HEK293 (cell line): Measurements from ENCODE around the gene MOGAT3.
A peak's percentile ranks its signal among the peaks of the same experiment; 100 is the strongest.

Source experiments
- CTCF ChIA-PET: fragments of 350-600 bp; formaldehyde crosslinking; extraction: SDS; loops from one replicate; lab custom pipeline; 2021; ENCODE audit warnings: antibody characterized with exemption; lab: Yijun Ruan, JAX
- POLR2A ChIA-PET: fragments of 300-600 bp; formaldehyde crosslinking; extraction: SDS; loops from one replicate; lab custom pipeline; 2020; ENCODE audit warnings: antibody characterized with exemption, inconsistent platforms; lab: Yijun Ruan, JAX
- H3K27ac ChIP-seq: fragments of 200-500 bp; sonication (Bioruptor generic); 2 replicates; pipeline ENCODE4 v1.5.1; 2014; ENCODE audit warnings: low read depth, low read length, control low read depth, inconsistent platforms; ENCODE audit errors: extremely low read depth
- H3K36me3 ChIP-seq, 2 experiments: fragments of 200-500 bp in 1 of 2; sonication (Bioruptor generic) in 1 of 2; 1 replicate in 1 of 2; 2 replicates in 1 of 2; pipeline ENCODE4 v1.5.1; 2014 to 2017; ENCODE audit warnings: inconsistent platforms in 2 of 2, low read length in 2 of 2; ENCODE audit not compliant: control insufficient read depth in 2 of 2, insufficient read depth in 1 of 2
- H3K4me1 ChIP-seq: fragments of 200-500 bp; sonication (Bioruptor generic); 2 replicates; pipeline ENCODE4 v1.5.1; 2014; ENCODE audit warnings: mild to moderate bottlenecking, low read length, inconsistent platforms; ENCODE audit not compliant: control insufficient read depth, insufficient read depth
- H3K4me3 ChIP-seq: 2 replicates; pipeline ENCODE4 v1.5.1; 2011; ENCODE audit warnings: low read depth, mild to moderate bottlenecking, control low read depth, low read length, moderate library complexity
- H3K9me3 ChIP-seq: fragments of 200-500 bp; sonication (Bioruptor generic); 2 replicates; pipeline ENCODE4 v1.5.1; 2014; ENCODE audit warnings: low read depth, low read length, inconsistent platforms; ENCODE audit not compliant: control insufficient read depth, insufficient read depth
- IKZF3 ChIP-seq: fragments of 450-650 bp; IDR thresholded peaks from 2 replicates; pipeline ENCODE4 v1.5.0; 2018; ENCODE audit warnings: missing biosample characterization, mild to moderate bottlenecking, missing genetic modification characterization, moderate library complexity
- PATZ1 ChIP-seq: fragments of 450-650 bp; formaldehyde crosslinking; IDR thresholded peaks from 2 replicates; pipeline ENCODE4 v1.5.1; 2016; ENCODE audit warnings: missing biosample characterization, missing genetic modification characterization
- PRDM10 ChIP-seq: fragments of 450-650 bp; formaldehyde crosslinking; IDR thresholded peaks from 2 replicates; pipeline ENCODE4 v1.5.1; 2016; ENCODE audit warnings: missing biosample characterization, missing genetic modification characterization
- REST ChIP-seq: fragments of 450-650 bp; formaldehyde crosslinking; IDR thresholded peaks from 2 replicates; pipeline ENCODE4 v1.5.1; 2016; ENCODE audit warnings: missing biosample characterization, missing genetic modification characterization
- SP7 ChIP-seq: fragments of 450-650 bp; formaldehyde crosslinking; IDR thresholded peaks from 2 replicates; pipeline ENCODE4 v1.5.1; 2016; ENCODE audit warnings: missing biosample characterization, missing genetic modification characterization
- ZBTB8A ChIP-seq: fragments of 450-650 bp; formaldehyde crosslinking; IDR thresholded peaks from 2 replicates; pipeline ENCODE4 v1.5.1; 2016; ENCODE audit warnings: missing biosample characterization, missing genetic modification characterization
- ZFHX2 ChIP-seq: fragments of 450-650 bp; formaldehyde crosslinking; conservative IDR thresholded peaks from 2 replicates; pipeline ENCODE4 v1.5.1; 2016; ENCODE audit warnings: missing biosample characterization, missing genetic modification characterization
- ZNF214 ChIP-seq: fragments of 450-650 bp; formaldehyde crosslinking; IDR thresholded peaks from 2 replicates; pipeline ENCODE4 v1.5.1; 2017; ENCODE audit warnings: missing biosample characterization, mild to moderate bottlenecking, missing genetic modification characterization, borderline replicate concordance
- ZNF26 ChIP-seq: fragments of 450-650 bp; formaldehyde crosslinking; IDR thresholded peaks from 2 replicates; pipeline ENCODE4 v1.5.1; 2016; ENCODE audit warnings: missing biosample characterization, missing genetic modification characterization
- ZNF335 ChIP-seq: fragments of 450-650 bp; formaldehyde crosslinking; conservative IDR thresholded peaks from 2 replicates; pipeline ENCODE4 v1.5.1; 2016; ENCODE audit warnings: missing biosample characterization, missing genetic modification characterization
- ZNF341 ChIP-seq: fragments of 450-650 bp; formaldehyde crosslinking; IDR thresholded peaks from 2 replicates; pipeline ENCODE4; 2016; ENCODE audit warnings: low read depth, missing biosample characterization, missing genetic modification characterization
- ZNF350 ChIP-seq: fragments of 450-650 bp; formaldehyde crosslinking; IDR thresholded peaks from 2 replicates; pipeline ENCODE4 v1.5.0; 2017; ENCODE audit warnings: missing biosample characterization, mild to moderate bottlenecking, missing genetic modification characterization
- ZNF449 ChIP-seq: fragments of 450-650 bp; formaldehyde crosslinking; IDR thresholded peaks from 2 replicates; pipeline ENCODE4 v1.5.1; 2017; ENCODE audit warnings: missing biosample characterization, mild to moderate bottlenecking, missing genetic modification characterization, moderate library complexity
- ZNF664 ChIP-seq: fragments of 450-650 bp; formaldehyde crosslinking; IDR thresholded peaks from 2 replicates; pipeline ENCODE4 v1.5.1; 2016; ENCODE audit warnings: missing biosample characterization, missing genetic modification characterization
- ZNF776 ChIP-seq: fragments of 450-650 bp; formaldehyde crosslinking; IDR thresholded peaks from 2 replicates; pipeline ENCODE4 v1.5.0; 2017; ENCODE audit warnings: missing biosample characterization, missing genetic modification characterization, borderline replicate concordance
- ZNF837 ChIP-seq: fragments of 450-650 bp; formaldehyde crosslinking; IDR thresholded peaks from 2 replicates; pipeline ENCODE4 v1.5.1; 2016; ENCODE audit warnings: missing biosample characterization, missing genetic modification characterization

MOGAT3 gene

GRCh38 chr7:101166909-101167644 lies 33.8 kb downstream of the MOGAT3 start (continued):
- TF ChIP-seq ZFHX2 (tag by site-specific recombination) (peak; percentile 88), ZNF26 (no peak), ZNF837 (tag by site-specific recombination) (no peak)

- TF ChIP-seq ZNF335 (tag by site-specific recombination) = no peak
- TF ChIP-seq, all 188 proteins: peak for 0
- ChIA-PET POLR2A (no interaction called here), CTCF (interaction anchor here (1.3 to 2.4 kb wide), 2 partner anchors 8 to 22 kb away, joined by 4 to 14 read pairs; no protein-coding TSS in a partner anchor)
- H3K9me3 ChIP-seq = no peaks in the 10 kb centered on the region
- H3K4me3 ChIP-seq = no peak overlapping the region
- H3K4me1 ChIP-seq = peaks cover 18% of the 10 kb centered on the region
- no peak overlapping the region for H3K27ac ChIP-seq
- H3K36me3 ChIP-seq = no peaks in the 10 kb centered on the region
Measured at GRCh38 chr7:101166648-101166908, 34.3 kb downstream of the MOGAT3 start.

GRCh38 chr7:101165958-101166647 lies 34.7 kb downstream of the MOGAT3 start:
- no peak overlapping the region for H3K27ac ChIP-seq
- POLR2A ChIA-PET = interaction anchor here (1.0 to 1.2 kb wide), 4 partner anchors 40 to 460 kb away, joined by 3 to 6 read pairs (median 3); partner anchors contain the start of genes POP7, SERPINE1 and ZNHIT1
- no peaks in the 10 kb centered on the region for H3K36me3 ChIP-seq
- H3K4me3 ChIP-seq = peak overlapping the region; percentile 15
- CTCF ChIA-PET = interaction anchor here (0.6 to 2.4 kb wide), 6 partner anchors 8 to 26 kb away, joined by 3 to 14 read pairs (median 5); no protein-coding TSS in a partner anchor
- peaks cover 18% of the 10 kb centered on the region for H3K4me1 ChIP-seq
- H3K9me3 ChIP-seq = no peaks in the 10 kb centered on the region
- no peak for TF ChIP-seq ZNF664 (tag by site-specific recombination)
- TF ChIP-seq ZBTB8A (tag by site-specific recombination) = no peak
- TF ChIP-seq IKZF3 = 0 out of 2 replicates have a peak, but pooled peaks have one; percentile 29
- TF ChIP-seq ZNF449 = no peak
- TF ChIP-seq ZNF214 (tag by site-specific recombination) = no peak
- peak; percentile 58 for TF ChIP-seq ZNF335 (tag by site-specific recombination)
- TF ChIP-seq PATZ1 (tag by site-specific recombination) = peak; percentile 59
- TF ChIP-seq REST (tag by site-specific recombination) = peak; percentile 77; the same call in 1 of the 2 replicates
- TF ChIP-seq ZNF776 (tag by site-specific recombination) = no peak
- peak; percentile 87 for TF ChIP-seq PRDM10 (tag by site-specific recombination)
- 0 out of 2 replicates have a peak, but pooled peaks have one; percentile 15 for TF ChIP-seq ZFHX2 (tag by site-specific recombination)
- TF ChIP-seq ZNF341 (tag by site-specific recombination) = peak; percentile 78
- TF ChIP-seq ZNF350 (tag by site-specific recombination) = no peak
- 0 out of 2 replicates have a peak, but pooled peaks have one; percentile 28 for TF ChIP-seq SP7
